Stimulated activated CD4-positive, alpha-beta T cell treated with anti-CD3 and anti-CD28 coated beads, TNF-alpha, amount 100 ng/mL, for 1 hour (primary cell): ENCODE measurements around the gene GRID2.

Source experiments
- DNase-seq, 3 donors: peaks; one replicate each; pipeline ENCODE4 v3.0.0-alpha.2; 2020; ENCODE audit warnings: low read depth in 3 of 3, low spot score in 1 of 3

The GRID2 gene

GRCh38 chr4:93063325-93063724 lies 759.6 kb downstream of the GRID2 start:
- no peak for DNase-seq

- no peak for DNase-seq
These were observed 762.0 kb downstream of the GRID2 start for GRCh38 chr4:93065790-93066189.

- no peak for DNase-seq
These were observed 763.0 kb downstream of the GRID2 start for GRCh38 chr4:93066749-93067148.

GRCh38 chr4:93072292-93072691 lies 768.5 kb downstream of the GRID2 start:
- no peak for DNase-seq

- DNase-seq, result no peak
These were observed 776.5 kb downstream of the GRID2 start for GRCh38 chr4:93080316-93080715.

- DNase-seq, result no peak
These were observed 781.0 kb downstream of the GRID2 start for GRCh38 chr4:93084599-93085305.

DNA sequence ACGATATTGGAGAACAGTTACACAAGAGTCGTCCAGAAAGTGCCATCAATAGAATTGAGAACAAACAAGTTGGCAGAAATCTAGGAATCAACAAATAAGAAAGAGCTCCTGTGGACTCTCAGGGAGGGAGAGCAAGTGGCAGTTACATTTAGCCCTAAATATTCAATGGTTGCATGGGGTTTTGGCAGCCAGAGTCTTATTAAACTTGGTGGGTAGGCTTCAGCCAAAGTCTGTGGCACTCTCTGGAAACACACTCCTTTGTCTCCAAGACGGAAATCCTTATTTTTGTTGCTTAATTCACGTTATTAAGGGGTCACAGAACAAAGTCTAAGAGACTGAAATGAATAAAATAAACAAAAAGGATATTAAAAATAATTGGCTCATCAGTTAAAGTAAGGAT lies 782.6 kb downstream of the GRID2 start:
- no peak for DNase-seq

- no peak for DNase-seq
These were observed 789.0 kb downstream of the GRID2 start for GRCh38 chr4:93092765-93093164.

GRCh38 chr4:93103042-93103441 lies 799.3 kb downstream of the GRID2 start:
- no peak for DNase-seq

DNA sequence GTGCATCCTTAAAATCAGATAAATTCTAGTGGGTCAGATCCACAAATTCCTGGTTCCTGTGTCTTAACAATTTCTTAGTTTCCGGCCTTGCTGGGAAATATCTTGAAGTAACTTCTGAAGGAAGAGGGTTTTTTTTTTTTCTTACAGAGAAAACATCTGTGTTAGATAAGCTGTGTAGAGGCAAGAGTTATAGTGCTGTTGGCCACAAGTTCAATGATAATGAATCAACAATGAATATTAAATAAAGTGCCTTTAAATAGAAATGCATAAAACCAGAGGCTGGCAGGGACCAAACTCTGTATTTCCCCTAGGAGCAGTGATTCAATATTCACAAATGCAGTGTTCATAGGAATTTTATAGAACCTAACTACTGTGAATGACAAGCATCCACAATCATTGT lies 812.9 kb downstream of the GRID2 start:
- no peak for DNase-seq

- DNase-seq, result no peak
These were observed 823.7 kb downstream of the GRID2 start for GRCh38 chr4:93127489-93127888.

DNA sequence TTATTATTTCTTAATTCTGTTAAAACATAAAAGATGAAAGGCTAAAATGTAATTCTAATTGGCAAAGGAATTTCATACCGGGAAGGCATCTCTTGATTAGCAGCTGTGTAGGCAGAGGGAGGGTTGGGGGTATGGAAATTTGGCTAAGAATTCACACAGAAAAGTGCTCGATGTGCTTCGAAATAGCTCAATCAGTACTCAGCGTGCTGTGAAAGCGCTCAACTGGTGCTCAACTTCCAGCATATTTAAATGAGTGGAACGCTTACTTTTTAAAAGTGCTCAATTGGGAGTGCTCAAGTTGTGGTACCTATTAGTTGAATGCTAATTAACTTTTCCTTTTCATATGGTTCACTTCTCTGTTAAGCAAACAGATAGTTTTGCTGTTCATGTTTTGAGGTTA lies 828.9 kb downstream of the GRID2 start:
- DNase-seq, result no peak

- no peak for DNase-seq
These were observed 835.4 kb downstream of the GRID2 start for GRCh38 chr4:93139118-93139517.

DNA sequence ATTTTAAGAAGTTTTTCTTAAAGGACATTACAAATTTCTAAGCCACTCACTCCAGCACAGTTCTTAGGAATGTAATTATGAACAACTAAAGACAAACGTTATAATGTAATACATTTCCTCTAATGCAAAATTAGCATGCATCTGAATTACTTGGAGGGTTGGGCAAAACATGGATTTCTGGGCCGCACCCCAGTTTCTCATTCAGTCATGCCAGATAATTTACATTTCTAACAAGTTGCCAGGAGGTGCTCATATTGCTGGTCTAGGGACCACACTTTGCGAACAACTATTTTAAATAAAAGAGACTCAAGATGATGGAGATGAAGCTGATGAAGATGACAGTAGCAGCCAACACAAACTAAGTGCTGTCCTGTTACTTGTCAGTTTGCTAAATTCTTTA lies 840.1 kb downstream of the GRID2 start:
- no peak for DNase-seq

- DNase-seq, result no peak
These were observed 840.9 kb downstream of the GRID2 start for GRCh38 chr4:93144644-93145043.

GRCh38 chr4:93147524-93148212 lies 843.9 kb downstream of the GRID2 start:
- DNase-seq, result no peak

DNA sequence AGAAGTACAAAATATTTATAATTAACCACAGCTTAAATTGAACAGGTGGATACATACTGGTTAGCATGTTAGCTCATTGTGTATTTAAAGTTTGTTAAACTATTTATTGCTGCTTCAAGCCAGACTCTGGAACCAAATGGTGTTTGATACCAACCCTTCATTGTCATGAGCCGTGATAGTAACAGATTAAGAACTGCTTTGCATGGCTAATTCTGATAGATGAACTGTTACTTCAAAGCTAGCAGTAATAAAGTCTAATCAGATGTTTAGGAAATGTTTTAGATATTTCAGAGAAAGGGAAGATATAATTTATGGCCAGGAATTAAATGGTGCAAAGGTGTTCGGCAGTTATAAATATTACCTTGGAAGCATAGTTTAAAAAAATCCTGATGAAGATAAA lies 848.7 kb downstream of the GRID2 start:
- DNase-seq, result no peak

- no peak for DNase-seq
These were observed 854.2 kb downstream of the GRID2 start for GRCh38 chr4:93157986-93158385.

GRCh38 chr4:93168053-93168452 lies 864.3 kb downstream of the GRID2 start:
- no peak for DNase-seq

DNA sequence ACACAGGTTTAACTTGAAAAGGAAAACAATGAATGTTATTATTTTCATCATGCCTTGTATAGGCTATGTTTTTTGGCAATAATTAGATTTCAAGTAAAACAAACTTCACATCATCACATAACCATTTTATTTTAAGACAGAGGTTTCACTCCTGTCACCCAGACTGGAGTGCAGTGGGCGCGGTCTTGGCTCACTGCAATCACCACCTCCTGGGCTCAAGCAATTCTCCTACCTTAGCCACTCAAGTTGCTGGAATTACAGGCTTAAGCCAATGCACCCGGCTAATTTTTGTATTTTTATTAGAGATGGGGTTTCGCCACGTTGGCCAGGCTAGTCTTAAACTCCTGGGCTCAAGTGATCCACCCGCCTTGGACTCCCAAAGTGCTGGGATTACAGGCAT lies 866.2 kb downstream of the GRID2 start:
- no peak for DNase-seq

DNA sequence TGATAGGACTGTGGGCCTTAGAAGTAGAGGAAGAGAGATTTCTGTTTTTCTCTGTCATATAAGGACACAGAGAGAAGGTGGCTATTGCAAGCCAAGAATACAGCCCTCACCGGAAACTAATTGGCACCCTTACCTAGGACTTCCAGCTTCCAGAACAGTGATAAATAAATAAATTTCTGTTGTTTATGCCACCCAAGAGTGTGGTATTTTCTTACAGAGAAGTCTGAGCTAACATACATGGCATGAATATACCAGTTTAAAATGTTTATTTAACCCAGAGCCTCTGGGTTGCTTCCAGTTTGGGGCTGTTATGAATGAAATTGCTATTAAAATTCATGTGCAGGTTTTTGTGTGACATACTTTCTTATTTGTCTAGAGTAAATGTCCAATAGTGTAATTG lies 870.8 kb downstream of the GRID2 start:
- no peak for DNase-seq

- no peak for DNase-seq
These were observed 874.5 kb downstream of the GRID2 start for GRCh38 chr4:93178279-93178678.

DNA sequence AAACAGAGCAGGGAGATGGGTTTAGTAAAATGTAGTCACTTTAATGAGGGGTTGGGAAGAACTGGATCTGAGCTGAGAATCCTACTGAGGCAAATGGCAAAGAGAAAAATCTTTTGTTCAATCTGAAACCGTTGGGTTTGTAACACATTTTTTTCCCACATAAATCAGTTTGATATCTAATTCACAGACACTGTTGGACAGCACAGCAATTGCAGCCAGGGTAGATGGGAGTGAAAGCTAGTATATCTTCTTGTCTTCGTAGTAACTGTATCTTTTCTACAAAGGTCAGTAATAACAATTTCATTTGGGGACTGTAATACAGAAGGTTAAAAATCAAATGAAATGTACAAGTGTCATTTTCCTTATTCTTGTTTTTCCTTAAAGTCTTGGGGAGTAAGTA lies 875.3 kb downstream of the GRID2 start:
- no peak for DNase-seq
